ENCODE results near the gene CWC22. TPM values are rescaled to one million over a fixed set of nuclear protein-coding genes. Genes with fewer than 3 reads are reported as not detected.
"Not testable (repeated sequence)": the region's sequence is repeated elsewhere in the genome, so short reads cannot be mapped to it uniquely, and the experiment has no call there.

CWC22 gene
- total RNA-seq, 1 donor from 2014 or later, result 18.5 TPM

- no peak for DNase-seq (ENCODE audit: low spot score in 2 of 2)
- H3K4me1 ChIP-seq, result peaks cover 2 to 4% of the 10 kb centered on the region in 2 donors
- no peaks in the 10 kb centered on the region for H3K36me3 ChIP-seq
- intact Hi-C loops (cut with DNase I), result no loop called here
- TF ChIP-seq CTCF (IDR thresholded peaks at IDR 0.05), result no peak
- no peaks in the 10 kb centered on the region for H3K9me3 ChIP-seq
- H3K27me3 ChIP-seq, result no peaks in the 10 kb centered on the region
- H3K4me3 ChIP-seq, result no peak overlapping the region
- no peak overlapping the region for H3K27ac ChIP-seq
Measured at GRCh38 chr2:180010701-180011100, 3.6 kb upstream of the CWC22 start.

DNA sequence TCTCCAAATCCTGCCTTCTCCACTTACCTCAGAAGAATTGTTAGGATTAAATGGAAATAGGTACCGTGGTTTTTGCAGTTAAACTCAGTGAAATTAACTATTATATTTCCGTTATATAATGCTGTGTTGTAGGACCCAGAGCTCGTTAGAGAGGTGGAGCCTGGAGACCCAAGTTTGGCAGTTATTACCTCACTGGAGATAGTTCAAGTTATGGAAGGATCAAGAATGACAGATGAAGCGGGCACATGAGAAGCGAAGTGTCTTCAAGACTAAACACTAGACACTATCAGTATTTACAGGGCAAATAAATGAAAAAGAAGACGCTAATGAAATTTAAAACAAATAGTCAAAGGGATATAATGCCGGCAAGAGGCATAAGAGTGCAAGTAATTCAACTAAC is 866 bp downstream of the CWC22 start:
- Histone ChIP-seq H3K27me3 (no peaks in the 10 kb centered on the region), H3K27ac (peak overlapping the region; percentile 87 to 95), H3K36me3 (no peaks in the 10 kb centered on the region), H3K4me1 (peaks cover 3 to 8% of the 10 kb centered on the region in 2 donors), H3K9me3 (no peaks in the 10 kb centered on the region), H3K4me3 (peak overlapping the region; percentile 76 to 97)
- DNase-seq (ENCODE audit: low spot score in 2 of 2), result no peak
- intact Hi-C loops (cut with DNase I), result loop anchor here (10.0 kb wide), 1 partner anchor 969 kb away; no protein-coding TSS in a partner anchor
- no peak for TF ChIP-seq CTCF (IDR thresholded peaks at IDR 0.05)

DNA sequence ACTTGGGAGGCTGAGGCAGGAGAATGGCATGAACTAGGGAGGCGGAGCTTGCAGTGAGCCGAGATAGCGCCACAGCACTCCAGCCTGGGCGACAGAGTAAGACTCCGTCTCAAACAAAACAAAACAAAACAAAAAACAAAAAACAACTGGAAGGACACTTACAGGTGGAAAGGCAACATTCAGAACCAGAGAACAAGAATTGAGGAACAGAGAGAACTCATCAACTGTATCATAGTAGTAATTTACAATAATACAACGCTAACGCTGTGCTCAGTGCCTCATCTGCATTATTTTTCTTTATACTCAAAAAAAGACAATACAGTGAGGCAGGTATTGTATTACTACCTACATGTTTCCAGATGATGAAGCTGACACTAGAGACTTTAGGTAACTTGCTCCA is 1.6 kb downstream of the CWC22 start:
- H3K4me3 ChIP-seq; H3K27me3 ChIP-seq; H3K27ac ChIP-seq; H3K4me1 ChIP-seq; H3K9me3 ChIP-seq; H3K36me3 ChIP-seq; DNase-seq (ENCODE audit: low spot score in 2 of 2): not testable (repeated sequence)
- intact Hi-C loops (cut with DNase I), result loop anchor here (10.0 kb wide), 1 partner anchor 969 kb away; no protein-coding TSS in a partner anchor

GRCh38 chr2:180004731-180005130 is 2.4 kb downstream of the CWC22 start:
- peaks cover 3 to 8% of the 10 kb centered on the region in 2 donors for H3K4me1 ChIP-seq
- intact Hi-C loops (cut with DNase I), result loop anchor here (10.0 kb wide), 1 partner anchor 970 kb away; no protein-coding TSS in a partner anchor
- H3K27me3 ChIP-seq, result no peaks in the 10 kb centered on the region

DNA sequence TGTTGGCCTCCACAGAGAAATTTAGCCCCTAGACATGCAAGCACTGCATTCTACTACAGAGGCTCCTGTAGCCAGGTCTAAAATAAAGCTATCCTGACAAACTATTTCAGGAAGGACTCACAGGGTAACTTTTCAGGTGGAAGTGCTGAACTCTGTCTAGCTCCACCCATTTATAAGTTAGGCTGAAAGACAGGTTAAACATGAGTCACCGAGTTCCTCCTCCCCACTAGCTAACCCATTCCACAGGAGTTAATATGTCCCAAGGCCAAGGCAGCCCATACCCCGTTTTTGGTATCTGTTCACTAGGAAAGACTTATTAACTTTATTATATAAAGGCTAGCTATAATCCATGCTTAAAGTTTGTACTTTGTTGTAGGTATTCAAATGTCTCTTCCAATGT is 3.5 kb downstream of the CWC22 start:
- peaks cover 3 to 8% of the 10 kb centered on the region in 2 donors for H3K4me1 ChIP-seq
- DNase-seq (ENCODE audit: low spot score in 2 of 2), result no peak

More at GRCh38 chr2:180004731-180005130, 2.4 kb downstream of the CWC22 start:
- Histone ChIP-seq H3K27ac (no peak overlapping the region), H3K9me3 (no peaks in the 10 kb centered on the region), H3K4me3 (no peak overlapping the region), H3K36me3 (no peaks in the 10 kb centered on the region)
- no peak for TF ChIP-seq CTCF (IDR thresholded peaks at IDR 0.05)
- DNase-seq (ENCODE audit: low spot score in 2 of 2), result no peak

DNA sequence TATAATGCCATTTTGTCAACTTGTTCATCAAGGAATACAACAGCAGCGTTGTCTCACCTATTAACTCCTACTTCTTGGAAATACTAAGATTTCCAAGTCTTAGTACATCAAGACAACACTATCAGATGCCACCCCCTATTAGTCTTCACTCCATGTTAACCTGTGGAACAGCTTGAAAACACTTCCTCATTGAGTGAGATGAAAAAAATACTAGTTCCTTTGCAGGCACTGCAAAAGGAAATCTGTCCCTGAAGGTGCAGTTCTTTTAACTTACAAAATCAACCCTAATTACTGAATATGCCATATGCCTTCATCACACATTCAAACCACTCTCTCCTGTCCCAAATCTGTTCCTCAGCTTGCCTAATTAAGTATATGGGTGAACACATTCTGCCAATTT is 4.0 kb downstream of the CWC22 start:
- no peak overlapping the region for H3K27ac ChIP-seq
- peaks cover 3 to 8% of the 10 kb centered on the region in 2 donors for H3K4me1 ChIP-seq
- no peak for TF ChIP-seq CTCF (IDR thresholded peaks at IDR 0.05)
- no peaks in the 10 kb centered on the region for H3K9me3 ChIP-seq
- no peak overlapping the region for H3K4me3 ChIP-seq
- no peak for DNase-seq (ENCODE audit: low spot score in 2 of 2)
- no peaks in the 10 kb centered on the region for H3K27me3 ChIP-seq
- no peaks in the 10 kb centered on the region for H3K36me3 ChIP-seq
- intact Hi-C loops (cut with DNase I), result loop anchor here (10.0 kb wide), 1 partner anchor 972 kb away; no protein-coding TSS in a partner anchor

More for the DNA sequence above, 3.5 kb downstream of the CWC22 start:
- TF ChIP-seq CTCF (IDR thresholded peaks at IDR 0.05), result no peak
- Histone ChIP-seq H3K27me3 (no peaks in the 10 kb centered on the region), H3K27ac (no peak overlapping the region), H3K9me3 (no peaks in the 10 kb centered on the region), H3K4me3 (no peak overlapping the region), H3K36me3 (no peaks in the 10 kb centered on the region)
- intact Hi-C loops (cut with DNase I), result loop anchor here (10.0 kb wide), 1 partner anchor 971 kb away; no protein-coding TSS in a partner anchor

All from ascending aorta (tissue), 2 donors.